Raji (cell line): ENCODE measurements around the gene GDA.

Experiments used
- POLR2A ChIP-seq: IDR thresholded peaks from 2 replicates; pipeline ENCODE4 v1.6.1; 2011; ENCODE audit warnings: low read depth, low read length, control low read depth; ENCODE audit not compliant: insufficient read depth

The GDA gene

DNA sequence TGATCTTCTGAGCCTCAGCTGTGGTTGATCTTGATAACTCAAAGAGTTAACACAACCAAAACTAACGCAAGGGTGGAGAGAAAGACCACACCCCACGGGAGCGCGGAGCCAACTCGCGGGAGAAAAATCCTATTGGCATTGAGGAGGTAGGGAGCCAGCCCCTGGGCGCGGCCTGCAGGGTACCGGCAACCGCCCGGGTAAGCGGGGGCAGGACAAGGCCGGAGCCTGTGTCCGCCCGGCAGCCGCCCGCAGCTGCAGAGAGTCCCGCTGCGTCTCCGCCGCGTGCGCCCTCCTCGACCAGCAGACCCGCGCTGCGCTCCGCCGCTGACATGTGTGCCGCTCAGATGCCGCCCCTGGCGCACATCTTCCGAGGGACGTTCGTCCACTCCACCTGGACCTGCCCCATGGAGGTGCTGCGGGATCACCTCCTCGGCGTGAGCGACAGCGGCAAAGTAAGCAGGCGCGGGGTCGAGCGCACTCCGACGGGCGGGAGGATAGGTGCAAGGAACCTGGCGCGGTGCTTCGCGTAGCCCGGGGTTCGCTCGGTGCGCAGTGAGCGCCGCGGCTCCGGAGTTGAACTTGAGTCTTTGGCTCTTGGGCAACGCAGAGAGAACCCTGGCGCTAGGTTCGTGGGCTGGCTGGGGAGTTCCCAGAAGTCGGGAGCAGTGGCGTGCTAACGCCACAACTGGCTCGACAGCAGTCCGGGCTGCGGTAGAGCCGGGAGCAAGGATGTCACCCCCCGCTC lies at the start of gene GDA:
Gene GDA, plus strand, starts transcription at position 210 of the 745 bp plus-strand sequence. Its CDS starts 120 bp downstream, at position 330.
- TF ChIP-seq POLR2A = no peak

DNA sequence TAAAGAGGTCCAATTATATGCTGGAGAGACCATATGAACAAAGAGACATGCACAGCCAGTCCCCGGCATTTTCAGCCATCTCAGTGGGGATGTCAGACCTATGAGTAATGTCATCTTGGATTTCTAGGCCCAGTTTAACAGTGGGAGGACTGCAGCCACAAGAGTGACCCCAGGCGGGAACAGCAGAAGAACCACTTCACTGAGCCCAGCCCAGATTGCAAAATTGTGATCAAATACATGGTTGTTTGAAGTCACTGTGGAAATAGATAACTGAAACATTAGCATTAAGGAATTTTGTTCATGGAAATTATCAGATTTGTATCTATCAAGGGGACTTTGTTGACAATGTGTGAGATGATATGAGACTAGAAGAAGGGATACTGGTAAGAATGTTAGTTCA lies 46.7 kb upstream of the GDA start:
- TF ChIP-seq POLR2A = no peak

DNA sequence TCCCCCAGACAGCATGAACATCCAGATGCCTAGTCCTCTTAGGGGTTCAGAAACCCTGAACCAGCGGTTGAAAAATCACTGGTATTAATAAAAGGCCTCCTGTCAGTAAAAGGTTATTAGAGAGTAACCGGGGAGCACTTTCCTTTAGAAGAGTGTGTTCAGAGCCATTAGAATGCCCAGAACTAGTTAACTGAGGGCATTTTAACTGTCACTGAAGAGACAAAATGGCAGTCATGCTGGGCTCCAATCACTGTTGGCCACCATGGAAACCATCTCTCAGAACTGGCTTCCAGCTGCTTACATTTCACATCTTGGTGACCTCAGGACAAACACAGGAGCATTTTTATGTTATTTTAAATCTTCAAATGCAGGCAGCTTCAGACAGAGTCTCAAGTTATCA lies 36.2 kb upstream of the GDA start:
- TF ChIP-seq POLR2A = no peak

DNA sequence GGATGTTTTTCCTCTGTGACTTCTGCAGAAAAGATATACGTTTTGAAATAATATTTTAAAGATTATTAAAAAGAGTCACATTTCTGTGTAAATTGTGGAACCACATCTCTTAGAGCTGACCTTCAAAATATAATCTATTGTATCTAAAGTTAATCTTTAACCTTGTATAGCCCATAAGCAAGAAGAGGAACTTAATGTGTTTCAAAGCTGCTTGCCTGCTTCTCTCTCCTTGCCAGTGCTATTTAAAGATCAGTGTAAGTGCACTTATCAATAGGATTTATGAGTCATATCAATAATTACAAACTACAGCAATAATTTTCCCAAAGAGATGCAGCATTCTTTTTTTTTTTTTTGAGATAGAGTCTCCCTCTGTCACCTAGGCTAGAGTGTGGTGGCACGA lies 29.4 kb upstream of the GDA start:
- no peak for TF ChIP-seq POLR2A

DNA sequence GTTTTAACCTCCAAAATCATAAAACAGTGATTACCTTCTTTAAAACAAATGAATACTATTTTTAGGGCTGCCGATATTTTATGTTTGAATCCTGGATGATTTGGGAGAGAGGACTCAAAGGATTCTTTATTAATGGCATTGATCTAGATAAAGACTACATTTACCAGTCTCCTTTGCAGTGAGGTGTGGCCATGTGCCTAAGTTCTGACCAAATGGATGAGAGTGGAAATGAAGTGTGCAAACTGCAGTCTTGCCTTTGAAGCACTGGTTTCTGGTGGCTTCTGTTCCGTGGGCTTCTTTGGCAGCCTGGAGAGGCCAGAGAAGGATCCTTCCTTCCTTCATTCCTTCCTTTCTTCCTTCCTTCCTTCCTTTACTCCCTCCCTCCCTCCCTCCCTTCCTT lies 24.3 kb upstream of the GDA start:
- TF ChIP-seq POLR2A = no peak

DNA sequence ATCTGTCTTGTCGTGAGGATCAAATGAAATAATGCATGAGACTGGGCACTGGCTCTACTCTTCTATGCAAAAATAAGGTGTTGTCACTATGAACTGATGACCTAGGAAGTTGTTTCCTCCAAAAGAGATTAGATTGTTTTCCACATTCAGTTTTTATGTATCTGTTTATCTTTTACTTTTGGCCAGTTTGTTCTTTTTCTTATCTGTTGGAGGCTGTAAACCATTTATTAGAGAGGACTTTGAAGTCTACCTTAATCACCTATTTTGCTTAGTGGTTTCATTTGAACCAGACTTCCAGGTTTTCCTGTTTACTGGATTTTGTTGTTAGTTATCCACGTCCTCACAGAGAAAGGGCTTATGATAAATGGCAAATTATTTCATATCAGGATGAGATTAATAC lies 21.5 kb upstream of the GDA start:
- TF ChIP-seq POLR2A = no peak

DNA sequence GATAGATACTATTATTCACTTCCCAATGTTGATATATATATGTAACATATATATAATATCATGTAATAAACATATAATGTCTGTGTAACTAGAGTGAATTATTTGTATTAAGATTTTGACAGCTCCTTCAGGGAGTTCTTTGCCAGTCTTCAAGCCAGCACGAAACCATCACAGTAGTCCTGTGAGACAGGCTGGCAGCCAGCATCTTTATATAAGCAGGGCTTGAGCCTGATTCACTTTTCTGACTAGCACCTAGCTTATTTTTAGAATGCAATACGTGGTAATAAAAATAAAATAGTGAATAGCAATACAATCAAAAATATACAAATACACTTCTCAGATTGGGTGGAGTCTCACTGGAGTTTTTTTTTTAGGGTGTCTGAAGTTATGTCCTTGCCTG lies 20.7 kb upstream of the GDA start:
- TF ChIP-seq POLR2A = no peak

DNA sequence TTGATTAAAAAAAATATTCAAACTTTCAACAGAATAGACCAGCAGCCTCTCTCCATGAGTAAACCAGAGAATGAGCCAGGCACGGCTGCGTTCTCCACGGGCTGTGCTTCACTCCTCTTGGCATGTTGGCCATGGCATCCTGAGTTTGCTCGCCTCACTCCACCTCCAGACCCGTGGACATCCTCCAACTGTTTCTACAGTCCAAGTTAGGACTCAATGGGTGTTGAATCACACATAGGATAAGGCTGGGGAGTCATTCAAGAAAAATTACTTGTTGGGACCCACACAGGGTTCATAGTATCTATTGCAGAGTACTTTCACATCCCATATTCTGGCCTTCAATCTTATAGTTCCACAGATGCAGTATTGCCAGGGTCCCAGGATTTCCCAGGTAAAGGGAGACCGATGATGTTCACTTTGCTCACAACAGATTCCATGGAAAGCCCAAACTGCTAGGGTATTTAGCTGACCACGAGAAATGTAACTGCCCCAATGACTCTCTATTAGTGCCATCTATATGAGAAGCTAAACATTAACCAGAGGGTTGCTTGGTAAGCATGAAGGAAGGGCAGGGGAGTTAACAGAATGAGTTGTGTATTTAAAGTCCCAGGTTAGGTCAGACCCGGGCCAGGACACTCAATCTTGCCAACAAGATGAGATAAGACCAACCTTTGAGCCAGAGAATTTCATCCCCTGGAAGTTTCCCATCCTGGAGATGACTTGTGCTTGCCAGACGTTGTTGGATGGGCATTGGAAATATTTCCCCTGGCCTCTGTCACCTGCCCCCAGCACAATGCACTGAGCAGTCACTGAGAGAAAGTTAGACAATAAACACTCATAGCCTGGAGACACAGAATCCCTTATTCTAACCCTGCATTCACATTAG lies 19.7 kb upstream of the GDA start:
- TF ChIP-seq POLR2A = no peak

DNA sequence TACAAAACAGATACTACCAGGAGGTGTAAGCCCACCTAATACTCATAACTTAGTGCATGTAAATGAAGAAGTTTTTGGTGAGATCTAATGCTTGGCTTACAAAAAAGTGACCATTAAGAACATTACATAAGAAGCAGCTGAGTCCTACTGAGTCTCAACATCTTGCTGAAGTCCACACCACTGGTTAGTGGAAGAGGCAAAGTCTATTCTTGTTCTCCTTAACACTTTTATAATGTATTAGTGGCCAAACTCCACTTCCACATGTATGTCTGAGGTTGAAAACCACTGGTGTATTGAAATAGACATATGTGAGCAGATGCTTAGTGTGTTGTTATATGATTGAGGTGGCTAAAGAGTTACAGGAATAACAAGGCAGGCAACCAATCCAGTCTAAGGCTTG lies 18.9 kb upstream of the GDA start:
- TF ChIP-seq POLR2A = no peak

DNA sequence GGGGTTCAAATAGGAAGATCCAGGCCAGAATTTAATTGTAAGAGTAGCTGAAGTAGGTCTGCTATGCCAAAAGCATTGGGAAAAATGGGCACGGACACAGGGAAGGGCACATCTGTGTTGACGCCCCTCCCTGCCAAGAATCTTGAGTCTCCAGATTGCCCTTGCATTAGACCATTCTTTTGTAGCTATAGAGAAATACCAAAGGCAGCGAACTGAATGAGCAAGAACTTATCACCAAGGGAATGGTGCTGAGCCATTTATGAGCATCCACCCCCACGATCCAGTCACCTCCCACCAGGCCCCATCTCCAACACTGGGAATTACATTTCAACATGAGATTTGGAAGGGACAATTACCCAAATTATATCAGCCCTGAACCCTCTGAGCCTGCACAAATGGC lies 18.0 kb upstream of the GDA start:
- no peak for TF ChIP-seq POLR2A

DNA sequence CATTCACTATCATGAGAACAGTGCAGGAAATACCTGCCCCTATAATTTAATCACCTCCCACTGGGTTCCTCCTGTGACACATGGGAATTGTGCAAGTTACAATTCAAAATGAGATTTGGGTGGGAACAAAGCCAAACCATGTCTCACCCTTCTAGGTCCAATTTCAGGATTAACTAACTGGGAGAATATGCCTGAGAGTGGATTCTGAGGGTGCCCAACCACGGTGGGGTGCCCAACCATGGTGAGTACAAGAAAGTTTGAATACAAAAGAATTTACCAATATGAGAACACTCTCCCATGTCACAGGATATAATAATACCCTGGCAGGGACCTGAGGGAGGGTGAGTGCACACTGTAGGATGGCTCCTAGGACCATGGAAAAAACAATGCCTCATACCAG lies 17.2 kb upstream of the GDA start:
- no peak for TF ChIP-seq POLR2A

DNA sequence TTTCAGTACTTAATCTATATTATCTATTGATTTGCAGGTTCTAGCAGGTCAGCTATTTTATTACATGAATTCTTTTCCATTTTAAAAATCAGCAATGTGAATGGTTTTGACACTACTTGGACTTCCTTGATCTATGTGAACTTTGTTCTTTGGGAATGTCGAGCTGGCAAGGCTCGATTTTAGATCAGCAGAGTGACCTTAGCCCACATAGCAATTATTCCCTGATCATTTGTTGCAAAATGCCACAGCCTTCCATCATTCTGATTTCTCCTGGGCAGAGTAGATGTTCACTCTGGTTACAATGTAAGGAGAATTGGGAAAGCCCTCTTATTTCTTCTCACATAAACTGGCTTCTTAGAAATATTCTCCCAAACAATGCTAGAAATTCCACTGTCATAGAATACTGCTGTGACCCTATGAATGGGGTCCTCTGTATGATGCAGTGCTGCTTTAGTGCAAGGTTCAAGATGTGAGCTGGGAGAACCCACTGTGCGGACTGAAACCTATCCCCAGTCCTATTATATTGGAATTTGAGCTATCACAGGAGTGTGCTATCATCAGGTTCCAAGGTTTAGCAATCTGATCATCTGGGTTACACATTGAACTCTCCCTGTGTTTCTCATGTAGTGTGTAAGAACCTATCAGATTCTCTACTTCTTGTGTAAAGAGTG lies 15.7 kb upstream of the GDA start:
- TF ChIP-seq POLR2A = no peak

DNA sequence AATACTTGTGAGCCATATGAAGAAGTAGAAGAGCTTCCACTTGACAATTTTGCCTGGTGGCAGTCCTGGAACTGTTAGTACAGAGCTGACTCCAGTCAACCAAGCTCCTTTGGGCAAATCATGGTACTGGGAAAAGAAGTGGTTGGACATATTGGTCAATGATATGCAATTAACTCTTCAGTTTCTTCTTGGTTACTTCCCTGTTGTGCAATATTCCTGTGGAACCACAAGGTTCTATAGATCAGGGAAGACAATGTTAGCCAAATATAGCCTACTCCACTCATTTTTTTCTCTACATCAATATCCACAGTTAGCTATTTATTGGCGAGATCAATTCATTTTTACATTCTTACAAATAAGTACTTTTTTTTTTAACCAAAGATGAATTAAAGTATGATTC lies 14.4 kb upstream of the GDA start:
- TF ChIP-seq POLR2A = no peak

DNA sequence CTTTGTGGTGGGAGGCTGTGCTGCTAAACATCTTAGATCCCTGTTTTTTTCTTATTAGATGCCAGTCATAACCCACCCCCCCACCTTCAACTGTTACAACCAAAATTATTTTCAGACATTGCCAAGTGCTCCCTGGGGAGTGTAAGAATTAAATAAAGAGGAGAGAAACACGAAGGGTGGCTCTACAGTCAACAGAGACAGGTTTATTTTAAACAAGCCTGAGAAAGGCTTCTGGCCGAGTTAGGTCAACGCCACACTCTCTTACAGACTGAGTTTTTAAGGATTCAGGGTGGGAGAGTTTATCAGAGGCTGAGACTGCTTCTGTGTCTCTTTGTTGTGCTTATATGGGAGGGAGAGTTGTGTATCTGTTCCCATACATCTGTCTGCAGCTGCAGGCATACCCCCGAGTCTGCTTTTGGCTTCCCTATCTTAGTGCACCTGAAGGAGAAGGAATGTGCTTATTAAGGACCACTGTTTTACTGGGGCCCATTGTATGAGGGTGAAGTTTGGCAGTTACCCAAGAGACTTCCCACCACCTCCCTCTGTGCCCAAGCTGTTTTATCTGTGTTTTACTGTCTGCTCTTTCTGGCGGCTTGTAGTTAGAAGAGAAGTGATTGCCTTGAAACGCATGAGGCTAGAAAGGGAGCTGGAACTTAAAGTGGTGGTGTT lies 11.4 kb upstream of the GDA start:
- no peak for TF ChIP-seq POLR2A

DNA sequence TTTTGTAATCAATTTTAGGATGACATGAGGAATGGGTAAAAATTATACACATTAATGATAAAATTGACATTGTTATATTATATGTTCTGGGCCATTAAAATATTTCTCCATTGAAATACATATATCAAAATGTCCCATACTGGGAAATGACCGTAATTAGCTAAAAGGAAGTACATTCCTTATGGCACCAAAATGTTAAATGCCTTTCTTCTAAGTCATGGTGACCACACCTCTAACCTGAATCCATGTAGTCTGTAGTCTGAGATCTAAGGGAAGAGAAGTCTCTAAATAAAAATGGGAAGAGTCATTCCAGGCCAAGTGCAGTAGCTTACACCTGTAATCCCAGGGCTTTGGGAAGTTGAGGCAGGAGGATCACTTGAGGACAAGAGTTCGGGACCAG lies 10.0 kb upstream of the GDA start:
- TF ChIP-seq POLR2A = no peak
